Calu3 (cell line): ENCODE data around the gene CNOT6. TPM values are rescaled to one million over a fixed set of nuclear protein-coding genes. Genes with fewer than 3 reads are reported as not detected.

Experiments used
- BruUV-seq: library from RNA; stranded (reverse); fragments of 400-500 nt; replicated peaks from 2 replicates; lab custom pipeline; 2021; lab: Mats Ljungman, UMichigan
- CTCF ChIA-PET: fragments of 300-600 bp; sonication (Branson Sonifier 250); formaldehyde crosslinking; loops from one replicate; lab custom pipeline; 2022; ENCODE audit warnings: antibody characterized with exemption; lab: Charles Lee
- DNase-seq: peaks from one replicate; pipeline ENCODE4 v3.0.0; 2022
- H3K27ac Mint-ChIP-seq: one replicate; pipeline ENCODE4 v1.8.0; 2022; ENCODE audit warnings: mixed read lengths; ENCODE audit not compliant: unreplicated experiment
- H3K27me3 Mint-ChIP-seq: one replicate; pipeline ENCODE4 v1.8.0; 2022; ENCODE audit warnings: mixed read lengths; ENCODE audit not compliant: unreplicated experiment
- H3K36me3 Mint-ChIP-seq: one replicate; pipeline ENCODE4 v1.8.0; 2022; ENCODE audit warnings: mild to moderate bottlenecking, moderate library complexity, mixed read lengths; ENCODE audit not compliant: insufficient read depth, unreplicated experiment
- H3K4me1 Mint-ChIP-seq: one replicate; pipeline ENCODE4 v1.8.0; 2022; ENCODE audit warnings: mild to moderate bottlenecking, low read depth, mixed read lengths; ENCODE audit not compliant: unreplicated experiment
- H3K4me3 Mint-ChIP-seq: one replicate; pipeline ENCODE4 v1.8.0; 2022; ENCODE audit warnings: mild to moderate bottlenecking, low read depth, moderate library complexity, mixed read lengths; ENCODE audit not compliant: unreplicated experiment
- H3K9me3 Mint-ChIP-seq: one replicate; pipeline ENCODE4 v1.8.0; 2022; ENCODE audit warnings: low read depth, mixed read lengths; ENCODE audit not compliant: unreplicated experiment
- intact Hi-C: fragments of 100-400 bp; cut with micrococcal nuclease; formaldehyde crosslinking; loops from one replicate; pipeline ENCODE4 v1.10.0; 2022; ENCODE audit not compliant: unreplicated experiment
- total RNA-seq: library from RNA; stranded (reverse); gene quantifications from 2 replicates; pipeline ENCODE4 v1.2.3, GENCODE V29; 2022
- TF ChIP-seq, protein P1 (sequence below): fragments of 200-600 bp; IDR thresholded peaks from one replicate; pipeline ENCODE4 v1.8.0; 2022; ENCODE audit warnings: antibody characterized with exemption; ENCODE audit not compliant: unreplicated experiment

The CNOT6 gene
- total RNA-seq, 1 experiment from 2014 or later = 57.1 TPM

DNA sequence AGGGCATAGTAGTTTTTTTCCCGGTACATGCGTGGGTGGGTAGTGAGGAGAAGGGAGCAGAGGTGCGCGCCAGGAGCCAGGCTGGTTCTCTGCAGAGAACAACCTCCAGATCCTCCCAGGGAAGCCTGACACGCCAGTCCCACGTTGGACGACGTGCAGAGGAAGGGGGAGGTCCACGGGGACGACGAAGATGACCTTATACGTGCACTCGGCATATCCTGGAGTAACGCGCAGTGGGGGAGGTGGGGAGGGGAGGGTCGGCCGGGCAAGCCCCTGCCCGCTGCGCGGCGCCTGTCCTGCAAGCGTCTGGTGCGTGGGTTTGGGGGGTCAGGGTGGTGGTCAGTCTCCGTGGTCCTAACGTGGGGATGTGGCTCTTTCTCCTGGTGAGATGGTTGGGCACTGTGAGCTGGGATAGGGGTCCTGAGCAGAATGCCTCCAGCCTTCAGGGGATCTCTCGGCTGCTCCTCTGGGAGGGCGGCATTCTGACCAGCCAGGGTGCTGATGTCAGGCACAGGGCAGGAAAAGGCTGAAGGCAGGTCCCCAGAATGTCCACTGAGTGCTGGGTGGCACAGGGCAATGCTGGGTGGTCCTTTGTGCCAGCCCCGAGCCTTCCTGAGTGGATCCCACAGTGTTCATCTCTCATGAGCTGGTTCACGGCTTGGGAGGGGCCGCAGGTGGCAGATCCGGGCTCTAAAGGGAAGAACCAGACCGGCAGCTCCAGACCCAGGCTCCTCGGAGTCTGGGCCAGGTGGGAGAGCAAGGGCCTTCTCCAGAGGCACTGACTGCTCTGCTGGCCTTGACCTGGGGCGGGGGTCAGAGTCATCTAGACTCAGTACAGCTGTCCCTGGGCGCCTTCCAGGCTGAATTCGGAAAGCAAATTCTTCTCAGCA is 107.7 kb downstream of the CNOT6 start:
- DNase-seq = no peak
- no TSS peak for BruUV-seq
- no peak overlapping the region for H3K27ac Mint-ChIP-seq
- no peaks in the 10 kb centered on the region for H3K9me3 Mint-ChIP-seq
- H3K4me3 Mint-ChIP-seq = no peak overlapping the region
- intact Hi-C loops = loop anchor here (10.0 kb wide), 1 partner anchor 307 kb away; the partner anchor contains the start of gene MAPK9
- H3K4me1 Mint-ChIP-seq = peaks cover 7% of the 10 kb centered on the region
- CTCF ChIA-PET = no interaction called here
- no peaks in the 10 kb centered on the region for H3K36me3 Mint-ChIP-seq
- H3K27me3 Mint-ChIP-seq = peaks cover 63% of the 10 kb centered on the region
- TF ChIP-seq, protein P1, sequence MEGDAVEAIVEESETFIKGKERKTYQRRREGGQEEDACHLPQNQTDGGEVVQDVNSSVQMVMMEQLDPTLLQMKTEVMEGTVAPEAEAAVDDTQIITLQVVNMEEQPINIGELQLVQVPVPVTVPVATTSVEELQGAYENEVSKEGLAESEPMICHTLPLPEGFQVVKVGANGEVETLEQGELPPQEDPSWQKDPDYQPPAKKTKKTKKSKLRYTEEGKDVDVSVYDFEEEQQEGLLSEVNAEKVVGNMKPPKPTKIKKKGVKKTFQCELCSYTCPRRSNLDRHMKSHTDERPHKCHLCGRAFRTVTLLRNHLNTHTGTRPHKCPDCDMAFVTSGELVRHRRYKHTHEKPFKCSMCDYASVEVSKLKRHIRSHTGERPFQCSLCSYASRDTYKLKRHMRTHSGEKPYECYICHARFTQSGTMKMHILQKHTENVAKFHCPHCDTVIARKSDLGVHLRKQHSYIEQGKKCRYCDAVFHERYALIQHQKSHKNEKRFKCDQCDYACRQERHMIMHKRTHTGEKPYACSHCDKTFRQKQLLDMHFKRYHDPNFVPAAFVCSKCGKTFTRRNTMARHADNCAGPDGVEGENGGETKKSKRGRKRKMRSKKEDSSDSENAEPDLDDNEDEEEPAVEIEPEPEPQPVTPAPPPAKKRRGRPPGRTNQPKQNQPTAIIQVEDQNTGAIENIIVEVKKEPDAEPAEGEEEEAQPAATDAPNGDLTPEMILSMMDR = no peak

DNA sequence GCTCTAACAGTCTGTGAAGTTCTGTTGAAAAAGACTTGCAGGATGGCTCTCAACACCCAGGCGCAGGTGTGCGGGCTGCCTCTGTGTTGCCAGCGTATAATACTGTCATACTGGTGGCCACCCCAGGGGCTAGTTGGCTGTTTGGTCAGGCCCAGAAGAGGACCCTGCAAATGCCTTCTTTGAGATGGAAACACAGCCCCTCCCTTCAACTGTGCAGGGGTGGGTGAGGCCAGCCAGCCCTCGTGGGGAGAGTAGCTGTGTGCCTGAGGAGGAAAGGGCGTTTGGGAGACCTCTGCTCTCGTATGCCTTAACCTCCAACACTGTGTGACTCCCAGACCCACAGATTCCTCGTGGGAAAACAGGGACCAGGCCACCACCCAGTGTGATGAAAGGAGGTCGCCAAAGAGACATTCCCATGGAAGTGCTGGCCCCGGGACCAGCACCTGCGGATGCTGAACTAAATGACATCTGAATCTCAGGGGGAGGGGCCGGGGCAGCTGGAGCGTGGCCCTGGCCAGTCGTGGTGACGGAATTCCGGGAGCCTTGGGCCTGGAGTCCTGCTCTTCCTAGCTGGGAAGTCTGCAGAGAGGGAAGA is 108.4 kb downstream of the CNOT6 start:
- intact Hi-C loops = loop anchor here (10.0 kb wide), 1 partner anchor 308 kb away; the partner anchor contains the start of gene MAPK9
- peaks cover 7% of the 10 kb centered on the region for H3K4me1 Mint-ChIP-seq
- no TSS peak for BruUV-seq
- no peak overlapping the region for H3K4me3 Mint-ChIP-seq
- no peak overlapping the region for H3K27ac Mint-ChIP-seq
- DNase-seq = no peak
- H3K27me3 Mint-ChIP-seq = peaks cover 58% of the 10 kb centered on the region
- CTCF ChIA-PET = no interaction called here
- no peaks in the 10 kb centered on the region for H3K9me3 Mint-ChIP-seq
- H3K36me3 Mint-ChIP-seq = no peaks in the 10 kb centered on the region
- TF ChIP-seq, protein P1 = no peak

DNA sequence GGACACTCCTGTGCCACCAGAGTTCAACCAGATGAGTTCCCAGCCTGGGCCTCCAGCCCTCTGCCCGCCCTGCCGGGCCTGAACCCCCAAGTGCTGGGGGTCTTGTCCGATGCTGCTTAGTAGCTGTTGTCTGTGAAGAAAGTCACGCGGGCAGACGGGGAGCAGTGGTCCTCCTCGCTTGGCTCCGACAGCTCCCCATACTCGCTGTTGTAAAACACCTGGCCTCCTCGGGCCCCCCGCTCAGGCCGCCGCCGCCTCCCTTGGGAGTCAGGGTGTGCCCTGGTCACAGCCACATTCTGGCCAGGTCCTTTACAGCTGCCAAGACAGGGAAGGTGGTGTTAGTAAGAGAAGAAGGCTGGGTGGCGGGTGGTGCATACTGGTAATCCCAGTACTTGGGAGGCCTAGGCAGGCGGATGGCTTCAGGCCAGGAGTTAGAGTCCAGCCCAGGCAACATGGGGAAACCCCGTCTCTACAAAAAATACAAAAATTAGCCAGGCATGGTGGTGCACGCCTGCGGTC is 109.0 kb downstream of the CNOT6 start:
- Mint-ChIP-seq H3K9me3 (no peaks in the 10 kb centered on the region), H3K4me3 (no peak overlapping the region), H3K36me3 (no peaks in the 10 kb centered on the region), H3K27ac (no peak overlapping the region), H3K27me3 (peaks cover 58% of the 10 kb centered on the region), H3K4me1 (peaks cover 7% of the 10 kb centered on the region)
- no peak for DNase-seq
- CTCF ChIA-PET = no interaction called here
- TF ChIP-seq, protein P1 = no peak
- intact Hi-C loops = loop anchor here (10.0 kb wide), 1 partner anchor 308 kb away; the partner anchor contains the start of gene MAPK9
- no TSS peak for BruUV-seq

DNA sequence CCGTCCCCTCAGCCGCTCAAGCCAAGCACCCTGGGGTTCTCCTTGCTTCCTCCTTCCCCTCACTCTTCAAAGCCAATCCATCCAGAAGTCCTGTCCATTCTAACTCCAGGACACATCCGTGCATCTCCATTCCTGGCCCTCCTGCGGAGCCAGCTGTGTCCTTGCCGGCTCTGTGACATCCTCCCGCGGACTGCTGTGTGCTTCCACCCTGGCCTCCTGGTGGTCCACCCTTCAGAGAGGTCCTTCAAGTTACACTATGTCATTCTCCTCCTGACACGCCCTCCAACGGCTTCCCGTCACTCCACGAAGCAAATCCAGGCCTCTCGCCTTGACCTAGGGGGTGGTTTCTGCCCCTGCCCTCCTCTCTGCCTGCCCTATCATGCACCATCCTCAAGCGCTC is 110.1 kb downstream of the CNOT6 start:
- Mint-ChIP-seq H3K4me1 (peaks cover 7% of the 10 kb centered on the region), H3K27me3 (peaks cover 58% of the 10 kb centered on the region), H3K27ac (no peak overlapping the region), H3K36me3 (no peaks in the 10 kb centered on the region), H3K4me3 (no peak overlapping the region), H3K9me3 (no peaks in the 10 kb centered on the region)
- intact Hi-C loops = loop anchor here (10.0 kb wide), 1 partner anchor 309 kb away; the partner anchor contains the start of gene MAPK9
- BruUV-seq = no TSS peak
- CTCF ChIA-PET = no interaction called here
- no peak for DNase-seq
- TF ChIP-seq, protein P1 = no peak
